Sigmoid colon (tissue), 7 donors: ENCODE data around the gene VSTM2L. TPM values are rescaled to one million over a fixed set of nuclear protein-coding genes. Genes with fewer than 3 reads are reported as not detected.

Source experiments
- DNase-seq: peaks from one replicate; pipeline ENCODE4 v3.0.0-alpha.2; 2019
- H3K27ac ChIP-seq, 4 donors: fragments of 200-600 bp; sonication (generic); one replicate each; pipeline ENCODE4 v1.5.1; 2016 to 2019; ENCODE audit warnings: mild to moderate bottlenecking in 1 of 4
- H3K27me3 ChIP-seq, 3 donors: fragments of 200-600 bp; sonication (generic); one replicate each; pipeline ENCODE4 v1.5.1; 2019; ENCODE audit warnings: mild to moderate bottlenecking in 1 of 3
- H3K36me3 ChIP-seq, 4 donors: fragments of 200-600 bp; sonication (generic); one replicate each; pipeline ENCODE4 v1.5.1; 2016 to 2019
- H3K4me1 ChIP-seq, 4 donors: fragments of 200-600 bp; sonication (generic); one replicate each; pipeline ENCODE4 v1.5.1; 2017 to 2019
- H3K4me3 ChIP-seq, 4 donors: fragments of 200-600 bp; sonication (generic); one replicate each; pipeline ENCODE4 v1.5.1; 2017 to 2019; ENCODE audit warnings: mild to moderate bottlenecking in 2 of 4, moderate library complexity in 1 of 4
- H3K9me3 ChIP-seq, 4 donors: fragments of 200-600 bp in 3 of 4; sonication (generic) in 3 of 4; one replicate each; pipeline versions ENCODE4 v1.5.1 to v1.6.1; 2013 to 2019
- EP300 ChIP-seq, 4 donors: sonication (generic); formaldehyde crosslinking; IDR thresholded peaks; one replicate each; pipeline ENCODE4 v1.6.1; 2017; ENCODE audit warnings: antibody characterized with exemption in 4 of 4
- POLR2A ChIP-seq, 2 donors: fragments of 450-650 bp; IDR thresholded peaks; one replicate each; pipeline ENCODE4 v1.6.1; 2016; ENCODE audit warnings: antibody characterized with exemption in 2 of 2, mild to moderate bottlenecking in 2 of 2, moderate library complexity in 2 of 2
- POLR2AphosphoS5 ChIP-seq, 4 donors: sonication (generic); formaldehyde crosslinking; IDR thresholded peaks; one replicate each; pipeline ENCODE4 v1.6.1; 2017; ENCODE audit warnings: antibody characterized with exemption in 4 of 4
- WGBS, 2 donors: extraction: QIAGEN DNeasy Blood & Tissue Kit; methylation state at CpG; one replicate each; pipeline ENCODE4 v1.1.7; 2013; 5-methylcytosine and 5-hydroxymethylcytosine counted together
- intact Hi-C: fragments of 100-400 bp; cut with DNase I; formaldehyde crosslinking; loops from one replicate; pipeline ENCODE4 v1.15.1; 2023
- polyA plus RNA-seq, 3 donors: library from polyadenylated mRNA; stranded (reverse); fragments of 200-250 nt; gene quantifications; one replicate each; pipeline ENCODE4 v1.2.3, GENCODE V29; 2013
- total RNA-seq, 4 donors: library from RNA; depleted of rRNA; stranded (reverse); fragments of >200 nt; gene quantifications; one replicate each; pipeline ENCODE4 v1.1.0, GENCODE V29; 2016
- TF ChIP-seq, protein P1 (sequence below), 4 experiments: fragments of 450-650 bp in 3 of 4; fragments of 200-600 bp in 1 of 4; IDR thresholded peaks; one replicate each; pipeline ENCODE4 v1.5.1; 2016 to 2019; ENCODE audit warnings: antibody characterized with exemption in 4 of 4, mild to moderate bottlenecking in 3 of 4, moderate library complexity in 2 of 4
- donor health status: healthy with polysubstance abuse.
- donor health status: Bipolar disorder and iron deficiency.
- donor health status: healthy.

VSTM2L gene
- total and polyA plus RNA-seq, 7 donors = 1.5 to 3.4 (median 2.5) TPM; not detected in 2

DNA sequence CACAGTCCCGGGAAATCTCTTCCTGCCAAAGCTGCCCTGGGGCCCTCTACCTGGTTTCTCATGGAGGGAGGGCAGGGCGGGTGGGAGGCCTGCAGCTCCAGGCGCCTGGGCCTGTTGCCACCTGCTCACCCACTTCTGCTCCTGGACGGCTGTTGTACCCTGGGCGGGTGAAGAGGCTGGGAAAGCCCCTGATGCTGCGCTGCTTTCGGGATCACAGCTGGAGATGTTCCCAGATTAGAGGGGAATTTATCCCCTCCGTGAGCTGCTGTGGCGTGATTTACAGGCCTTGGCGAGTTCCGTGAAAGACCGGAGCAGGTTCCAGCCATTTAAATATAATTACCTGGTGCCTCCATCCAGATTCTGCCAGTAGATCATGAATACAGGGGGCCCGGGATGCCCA, 12.3 kb upstream of the VSTM2L start:
- Histone ChIP-seq H3K36me3 (no peaks in the 10 kb centered on the region), H3K4me3 (no peak overlapping the region), H3K4me1 (peaks cover 0 to 12% (median 5%) of the 10 kb centered on the region in 4 donors), H3K27ac (no peak overlapping the region), H3K27me3 (no peaks in the 10 kb centered on the region), H3K9me3 (no peaks in the 10 kb centered on the region)
- WGBS, 2 donors = 66 to 81% methylated on average over 13 of the region's 13 CpGs
- TF ChIP-seq POLR2AphosphoS5 (IDR thresholded peaks at IDR 0.05) (peak in 3 of 4 donors; percentile 56 to 78 (median 58)), EP300 (IDR thresholded peaks at IDR 0.05) (no peak), POLR2A (IDR thresholded peaks at IDR 0.05) (no peak)
- intact Hi-C loops = no loop called here
- no peak for DNase-seq

DNA sequence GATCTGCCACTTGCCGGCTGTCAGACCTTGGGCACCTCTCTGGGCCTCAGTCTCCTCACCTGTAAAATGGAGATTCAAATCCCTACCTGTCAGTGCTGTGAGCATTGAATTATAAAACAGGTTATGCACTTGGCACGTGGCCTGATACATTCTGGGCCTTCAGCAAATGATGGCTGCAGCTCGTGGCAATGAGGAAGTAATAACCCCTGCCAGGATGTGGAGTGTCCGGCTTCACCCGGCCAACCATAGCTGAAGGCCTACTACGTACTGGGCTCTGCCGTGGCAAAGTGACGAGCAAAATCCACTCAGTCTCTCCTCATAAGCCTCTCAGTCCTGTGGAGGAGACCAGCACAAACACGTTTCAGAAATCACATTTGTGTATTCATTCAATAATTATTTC, 10.9 kb upstream of the VSTM2L start:
- H3K36me3 ChIP-seq = no peaks in the 10 kb centered on the region
- no peaks in the 10 kb centered on the region for H3K27me3 ChIP-seq
- 27 to 55% methylated on average over 9 of the region's 9 CpGs for WGBS, 2 donors
- intact Hi-C loops = no loop called here
- H3K4me3 ChIP-seq = no peak overlapping the region
- DNase-seq = no peak
- H3K27ac ChIP-seq = no peak overlapping the region
- H3K9me3 ChIP-seq = no peaks in the 10 kb centered on the region
- TF ChIP-seq, protein P1, sequence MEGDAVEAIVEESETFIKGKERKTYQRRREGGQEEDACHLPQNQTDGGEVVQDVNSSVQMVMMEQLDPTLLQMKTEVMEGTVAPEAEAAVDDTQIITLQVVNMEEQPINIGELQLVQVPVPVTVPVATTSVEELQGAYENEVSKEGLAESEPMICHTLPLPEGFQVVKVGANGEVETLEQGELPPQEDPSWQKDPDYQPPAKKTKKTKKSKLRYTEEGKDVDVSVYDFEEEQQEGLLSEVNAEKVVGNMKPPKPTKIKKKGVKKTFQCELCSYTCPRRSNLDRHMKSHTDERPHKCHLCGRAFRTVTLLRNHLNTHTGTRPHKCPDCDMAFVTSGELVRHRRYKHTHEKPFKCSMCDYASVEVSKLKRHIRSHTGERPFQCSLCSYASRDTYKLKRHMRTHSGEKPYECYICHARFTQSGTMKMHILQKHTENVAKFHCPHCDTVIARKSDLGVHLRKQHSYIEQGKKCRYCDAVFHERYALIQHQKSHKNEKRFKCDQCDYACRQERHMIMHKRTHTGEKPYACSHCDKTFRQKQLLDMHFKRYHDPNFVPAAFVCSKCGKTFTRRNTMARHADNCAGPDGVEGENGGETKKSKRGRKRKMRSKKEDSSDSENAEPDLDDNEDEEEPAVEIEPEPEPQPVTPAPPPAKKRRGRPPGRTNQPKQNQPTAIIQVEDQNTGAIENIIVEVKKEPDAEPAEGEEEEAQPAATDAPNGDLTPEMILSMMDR (IDR thresholded peaks at IDR 0.05) = no peak
- TF ChIP-seq POLR2AphosphoS5 (IDR thresholded peaks at IDR 0.05) = no peak
- no peak for TF ChIP-seq POLR2A (IDR thresholded peaks at IDR 0.05)
- TF ChIP-seq EP300 (IDR thresholded peaks at IDR 0.05) = no peak
- peaks cover 0 to 15% (median 6%) of the 10 kb centered on the region in 4 donors for H3K4me1 ChIP-seq

DNA sequence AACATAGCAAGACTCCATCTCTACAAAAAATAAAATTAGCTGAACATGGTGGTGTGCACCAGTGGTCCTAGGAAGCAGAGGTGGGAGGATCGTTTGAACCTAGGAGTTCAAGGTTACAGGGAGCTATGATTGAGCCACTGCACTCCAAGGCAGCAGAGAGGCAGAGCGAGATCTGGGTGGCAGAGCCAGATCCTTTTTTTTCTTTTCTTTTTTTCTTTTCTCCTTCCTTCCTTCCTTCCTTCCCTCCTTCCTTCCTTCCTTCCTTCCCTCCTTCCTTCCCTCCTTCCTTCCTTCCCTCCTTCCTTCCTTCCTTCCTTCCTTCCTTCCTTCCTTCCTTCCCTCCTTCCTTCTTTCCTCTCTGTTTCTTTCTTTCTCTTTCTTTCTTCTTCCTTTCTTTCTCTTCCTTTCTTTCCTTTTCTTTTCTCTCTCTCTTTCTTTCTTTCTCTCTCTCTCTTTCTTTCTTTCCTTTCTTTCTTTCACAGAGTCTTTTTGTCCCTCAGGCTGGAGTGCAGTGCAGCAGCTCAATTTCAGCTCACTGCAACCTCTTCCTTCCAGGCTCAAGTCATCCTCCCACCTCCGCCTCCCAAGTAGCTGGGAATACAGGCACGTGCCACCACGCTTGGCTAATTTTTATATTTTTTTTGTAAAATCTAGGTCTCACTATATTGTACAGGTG, 9.2 kb upstream of the VSTM2L start:
- Histone ChIP-seq H3K27me3 (no peaks in the 10 kb centered on the region), H3K9me3 (no peaks in the 10 kb centered on the region), H3K4me1 (peaks cover 0 to 32% (median 20%) of the 10 kb centered on the region in 4 donors), H3K36me3 (no peaks in the 10 kb centered on the region), H3K27ac (no peak overlapping the region), H3K4me3 (no peak overlapping the region)
- no peak for DNase-seq
- 79 to 85% methylated on average over 5 of the region's 5 CpGs for WGBS, 2 donors
- intact Hi-C loops = no loop called here
- no peak for TF ChIP-seq POLR2AphosphoS5 (IDR thresholded peaks at IDR 0.05)
- TF ChIP-seq, protein P1 (IDR thresholded peaks at IDR 0.05) = no peak
- TF ChIP-seq POLR2A (IDR thresholded peaks at IDR 0.05) = no peak
- no peak for TF ChIP-seq EP300 (IDR thresholded peaks at IDR 0.05)

DNA sequence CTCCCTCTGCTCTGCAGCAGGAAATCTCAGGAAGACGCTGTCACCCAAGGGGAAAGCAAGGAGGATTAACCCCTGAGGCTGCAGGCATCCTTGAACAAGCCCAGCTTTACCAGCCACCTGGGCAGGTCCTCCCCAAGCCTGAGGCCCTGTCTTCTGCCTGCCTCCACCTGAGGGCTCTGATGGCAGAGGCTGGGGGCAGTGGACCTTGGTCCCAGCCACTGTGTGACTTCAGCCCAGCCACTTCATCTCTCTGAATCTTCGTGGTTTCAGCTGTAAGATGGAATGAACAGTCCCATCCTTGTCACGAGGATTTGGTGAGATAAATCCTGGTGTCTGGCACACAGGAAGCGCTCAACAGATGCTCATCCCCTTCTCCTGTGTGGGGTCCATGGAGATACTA, 8.5 kb upstream of the VSTM2L start:
- WGBS, 2 donors = 77 to 79% methylated on average over 4 of the region's 4 CpGs
- intact Hi-C loops = no loop called here
- TF ChIP-seq POLR2AphosphoS5 (IDR thresholded peaks at IDR 0.05) (no peak), POLR2A (IDR thresholded peaks at IDR 0.05) (no peak), EP300 (IDR thresholded peaks at IDR 0.05) (no peak)
- TF ChIP-seq, protein P1 (IDR thresholded peaks at IDR 0.05) = no peak
- Histone ChIP-seq H3K27ac (no peak overlapping the region), H3K27me3 (no peaks in the 10 kb centered on the region), H3K4me3 (no peak overlapping the region), H3K4me1 (peaks cover 0 to 37% (median 26%) of the 10 kb centered on the region in 4 donors), H3K9me3 (no peaks in the 10 kb centered on the region), H3K36me3 (no peaks in the 10 kb centered on the region)
- no peak for DNase-seq

DNA sequence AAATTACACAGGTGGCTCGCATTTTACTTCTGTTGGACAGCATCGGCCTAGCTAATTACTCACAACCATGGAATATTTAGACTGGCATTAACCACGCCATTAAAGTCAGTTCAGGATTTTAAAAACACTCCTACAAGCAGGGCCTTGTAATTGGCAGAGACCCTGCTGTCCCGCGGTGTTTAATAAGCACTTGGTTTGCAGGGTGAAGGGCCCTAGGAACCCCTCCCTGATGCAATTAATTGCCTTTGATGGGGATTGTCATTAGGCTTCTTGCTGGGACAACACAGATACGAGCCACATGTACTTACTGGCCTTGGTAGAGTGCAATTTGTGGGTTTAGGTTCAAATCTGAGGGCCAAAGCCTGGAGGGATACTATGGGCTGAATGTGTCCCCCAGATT, 7.8 kb upstream of the VSTM2L start:
- Histone ChIP-seq H3K4me3 (no peak overlapping the region), H3K9me3 (no peaks in the 10 kb centered on the region), H3K4me1 (peaks cover 0 to 37% (median 26%) of the 10 kb centered on the region in 4 donors), H3K36me3 (no peaks in the 10 kb centered on the region), H3K27me3 (no peaks in the 10 kb centered on the region), H3K27ac (no peak overlapping the region)
- no peak for DNase-seq
- TF ChIP-seq POLR2AphosphoS5 (IDR thresholded peaks at IDR 0.05) (no peak), EP300 (IDR thresholded peaks at IDR 0.05) (no peak), POLR2A (IDR thresholded peaks at IDR 0.05) (no peak)
- TF ChIP-seq, protein P1 (IDR thresholded peaks at IDR 0.05) = no peak
- intact Hi-C loops = no loop called here
- 90 to 91% methylated on average over 6 of the region's 6 CpGs for WGBS, 2 donors
